ENCODE measurements around the gene EPX. TPM values are rescaled to one million over a fixed set of nuclear protein-coding genes. Genes with fewer than 3 reads are reported as not detected.

Gene EPX
- total and polyA plus RNA-seq, 2 donors (not counting 1 experiment from before 2014, with no cell fraction given): not detected

- no peaks in the 10 kb centered on the region for H3K79me2 ChIP-seq (ENCODE audit: control insufficient read depth, insufficient read depth, low read length)
- no peak overlapping the region for H2AFZ ChIP-seq (ENCODE audit: low read length)
- H3K27me3 ChIP-seq (ENCODE audit: control insufficient read depth, insufficient read depth, low read length): peaks cover 23% of the 10 kb centered on the region
- DNase-seq (ENCODE audit: low read depth in 2 of 2): no peak
- no peak overlapping the region for H3K9ac ChIP-seq (ENCODE audit: insufficient read depth, low read length)
- no peak overlapping the region for H3K4me2 ChIP-seq (ENCODE audit: extremely low read depth, insufficient read depth, low read length)
- H3K36me3 ChIP-seq (ENCODE audit: control insufficient read depth, insufficient read depth, low read length): no peaks in the 10 kb centered on the region
- H3K27ac ChIP-seq (ENCODE audit: insufficient read depth, low read length): no peak overlapping the region
- H3K9me3 ChIP-seq (ENCODE audit: control insufficient read depth, insufficient read depth, low read depth, low read length): no peaks in the 10 kb centered on the region
- H4K20me1 ChIP-seq (ENCODE audit: control insufficient read depth, extremely low read depth, insufficient read depth, low read length): no peaks in the 10 kb centered on the region
- no peaks in the 10 kb centered on the region for H3K4me1 ChIP-seq (ENCODE audit: control insufficient read depth, extremely low read depth, insufficient read depth, low read length)
- no peak overlapping the region for H3K4me3 ChIP-seq (replicated peaks in 1 of 4; ENCODE audit: control extremely low read depth in 1 of 4, insufficient read depth in 1 of 4, low read depth in 3 of 4, low read length in 4 of 4)
- TF ChIP-seq CTCF (conservative IDR thresholded peaks at IDR 0.05 in 1 of 2, IDR thresholded peaks at IDR 0.05 in 1 of 2; ENCODE audit: low read depth in 1 of 2, low read length in 2 of 2): no peak
- TF ChIP-seq EZH2 (IDR thresholded peaks at IDR 0.05; ENCODE audit: low read length, missing control alignments): no peak
Observed at GRCh38 chr17:58246781-58247180, 54.3 kb downstream of the EPX start.

- peaks cover 23% of the 10 kb centered on the region for H3K27me3 ChIP-seq (ENCODE audit: control insufficient read depth, insufficient read depth, low read length)
- H4K20me1 ChIP-seq (ENCODE audit: control insufficient read depth, extremely low read depth, insufficient read depth, low read length): no peaks in the 10 kb centered on the region
- TF ChIP-seq EZH2 (IDR thresholded peaks at IDR 0.05; ENCODE audit: low read length, missing control alignments) (peak; percentile 46), CTCF (conservative IDR thresholded peaks at IDR 0.05 in 1 of 2, IDR thresholded peaks at IDR 0.05 in 1 of 2; ENCODE audit: low read depth in 1 of 2, low read length in 2 of 2) (no peak)
- no peaks in the 10 kb centered on the region for H3K4me1 ChIP-seq (ENCODE audit: control insufficient read depth, extremely low read depth, insufficient read depth, low read length)
- H3K36me3 ChIP-seq (ENCODE audit: control insufficient read depth, insufficient read depth, low read length): no peaks in the 10 kb centered on the region
- no peaks in the 10 kb centered on the region for H3K9me3 ChIP-seq (ENCODE audit: control insufficient read depth, insufficient read depth, low read depth, low read length)
- H3K27ac ChIP-seq (ENCODE audit: insufficient read depth, low read length): no peak overlapping the region
- no peak overlapping the region for H3K9ac ChIP-seq (ENCODE audit: insufficient read depth, low read length)
- no peak overlapping the region for H3K4me3 ChIP-seq (replicated peaks in 1 of 4; ENCODE audit: control extremely low read depth in 1 of 4, insufficient read depth in 1 of 4, low read depth in 3 of 4, low read length in 4 of 4)
- no peak overlapping the region for H2AFZ ChIP-seq (ENCODE audit: low read length)
- DNase-seq (ENCODE audit: low read depth in 2 of 2): no peak
- H3K4me2 ChIP-seq (ENCODE audit: extremely low read depth, insufficient read depth, low read length): no peak overlapping the region
- H3K79me2 ChIP-seq (ENCODE audit: control insufficient read depth, insufficient read depth, low read length): no peaks in the 10 kb centered on the region
Observed at GRCh38 chr17:58247511-58248363, 55.2 kb downstream of the EPX start.

- no peaks in the 10 kb centered on the region for H3K79me2 ChIP-seq (ENCODE audit: control insufficient read depth, insufficient read depth, low read length)
- peak overlapping the region; percentile 38 for H3K4me2 ChIP-seq (ENCODE audit: extremely low read depth, insufficient read depth, low read length)
- DNase-seq (ENCODE audit: low read depth in 2 of 2): no peak
- H3K27me3 ChIP-seq (ENCODE audit: control insufficient read depth, insufficient read depth, low read length): peaks cover 19% of the 10 kb centered on the region
- no peak overlapping the region for H3K27ac ChIP-seq (ENCODE audit: insufficient read depth, low read length)
- H3K36me3 ChIP-seq (ENCODE audit: control insufficient read depth, insufficient read depth, low read length): no peaks in the 10 kb centered on the region
- no peaks in the 10 kb centered on the region for H3K9me3 ChIP-seq (ENCODE audit: control insufficient read depth, insufficient read depth, low read depth, low read length)
- no peaks in the 10 kb centered on the region for H4K20me1 ChIP-seq (ENCODE audit: control insufficient read depth, extremely low read depth, insufficient read depth, low read length)
- TF ChIP-seq CTCF (conservative IDR thresholded peaks at IDR 0.05 in 1 of 2, IDR thresholded peaks at IDR 0.05 in 1 of 2; ENCODE audit: low read depth in 1 of 2, low read length in 2 of 2): no peak
- no peak for TF ChIP-seq EZH2 (IDR thresholded peaks at IDR 0.05; ENCODE audit: low read length, missing control alignments)
- H3K9ac ChIP-seq (ENCODE audit: insufficient read depth, low read length): no peak overlapping the region
- H3K4me1 ChIP-seq (ENCODE audit: control insufficient read depth, extremely low read depth, insufficient read depth, low read length): no peaks in the 10 kb centered on the region
- peak overlapping the region in 1 of 4 experiments; percentile 53 for H3K4me3 ChIP-seq (replicated peaks in 1 of 4; ENCODE audit: control extremely low read depth in 1 of 4, insufficient read depth in 1 of 4, low read depth in 3 of 4, low read length in 4 of 4)
- H2AFZ ChIP-seq (ENCODE audit: low read length): no peak overlapping the region
Observed at GRCh38 chr17:58248955-58249269, 56.4 kb downstream of the EPX start.
